NCI-H2171 (cell line): ENCODE data around the gene SRPK2.
"Not testable (repeated sequence)": the region's sequence is repeated elsewhere in the genome, so short reads cannot be mapped to it uniquely, and the experiment has no call there.

Experiments used
- DNase-seq: peaks from one replicate; lab custom pipeline; 2025; lab: John Stamatoyannopoulos, UW

Gene SRPK2

GRCh38 chr7:105339404-105340323 lies 49.1 kb downstream of the SRPK2 start:
- DNase-seq: no peak

DNA sequence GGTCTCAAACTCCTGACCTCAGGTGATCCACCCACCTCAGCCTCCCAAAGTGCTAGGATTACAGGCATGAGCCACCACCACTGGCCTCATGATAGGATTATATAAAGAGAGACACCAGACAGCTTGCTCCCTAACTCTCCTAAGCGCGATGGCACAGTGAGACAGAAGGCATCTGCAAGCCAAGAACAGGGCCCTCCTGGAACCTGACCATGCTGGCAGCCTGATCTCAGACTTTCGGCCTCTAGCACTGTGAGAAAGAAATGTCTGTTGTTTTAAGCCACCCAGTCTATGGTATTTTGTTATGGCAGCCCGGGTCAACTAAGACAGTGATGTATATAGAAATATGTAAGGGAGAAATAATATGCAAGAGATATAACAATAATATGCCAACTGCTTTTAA lies 51.2 kb downstream of the SRPK2 start:
- no peak for DNase-seq

GRCh38 chr7:105336009-105336408 lies 52.7 kb downstream of the SRPK2 start:
- no peak for DNase-seq

DNA sequence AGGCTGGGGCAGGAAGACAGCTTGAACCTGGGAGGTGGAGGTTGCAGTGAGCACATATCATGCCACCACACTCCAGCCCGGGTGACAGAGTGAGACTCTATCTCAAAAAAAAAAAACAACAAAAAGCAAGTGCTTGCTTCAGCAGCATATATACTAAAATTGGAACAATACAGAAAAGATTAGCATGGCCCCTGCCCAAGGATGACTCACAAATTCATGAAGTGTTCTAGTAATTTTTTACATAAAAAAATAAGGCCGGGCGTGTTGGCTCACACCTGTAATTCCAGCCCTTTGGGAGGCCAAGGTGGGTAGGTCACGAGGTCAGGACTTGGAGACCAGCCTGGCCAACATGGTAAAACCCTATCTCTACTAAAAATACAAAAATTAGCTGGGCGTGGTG lies 56.1 kb downstream of the SRPK2 start:
- not testable (repeated sequence) for DNase-seq

- DNase-seq: no peak
Observed at GRCh38 chr7:105330526-105330925, 58.2 kb downstream of the SRPK2 start.

DNA sequence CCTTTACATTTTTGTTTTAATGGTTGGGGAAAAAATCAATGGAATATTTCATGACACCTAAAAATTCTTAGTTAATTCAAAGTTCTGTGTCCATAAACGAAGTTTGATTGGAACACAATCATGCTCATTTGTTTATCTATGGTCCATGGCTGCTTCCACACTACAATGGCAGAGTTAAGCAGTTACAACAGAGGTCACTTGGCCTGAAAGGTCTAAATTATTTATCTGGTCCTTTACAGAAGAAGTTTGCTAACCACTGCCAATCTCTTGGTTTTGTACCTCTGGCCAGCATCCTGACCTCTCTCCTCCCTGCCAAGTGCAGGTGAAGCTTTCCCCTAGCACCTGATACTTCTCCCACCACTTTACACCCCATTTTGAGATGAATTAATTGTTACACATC lies 61.5 kb downstream of the SRPK2 start:
- DNase-seq: no peak

DNA sequence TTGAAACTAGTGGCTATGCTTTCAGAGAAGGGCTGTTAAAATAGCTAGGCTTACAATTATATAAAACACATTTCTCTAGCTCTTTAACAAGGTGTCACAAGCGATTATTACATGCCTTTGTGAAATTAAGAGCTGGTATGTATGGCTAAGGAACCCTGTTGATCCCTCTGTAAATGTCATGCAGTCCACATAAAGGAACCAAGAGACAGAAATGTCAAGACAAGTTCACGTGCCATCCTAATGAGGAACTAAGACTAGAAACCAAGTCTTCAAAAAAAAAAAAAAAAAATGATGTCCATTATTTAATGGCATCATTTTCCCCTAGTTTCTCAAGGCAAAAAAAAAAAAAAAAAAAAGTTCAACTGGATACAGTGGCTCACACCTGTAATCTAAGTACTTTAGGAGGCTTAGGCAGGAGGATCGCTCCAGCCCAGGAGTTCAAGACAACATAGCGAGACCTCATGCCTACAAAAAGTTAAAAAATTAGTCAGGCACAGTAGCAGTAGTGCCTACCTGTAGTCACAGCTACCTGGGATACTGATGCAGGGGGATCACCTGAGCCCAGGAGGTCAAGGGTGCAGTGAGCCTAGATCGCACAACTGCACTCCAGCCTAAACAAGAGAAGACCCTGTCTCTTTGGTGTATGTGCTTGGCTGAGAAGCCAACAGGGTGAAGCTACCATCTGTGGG lies 63.4 kb downstream of the SRPK2 start:
- no peak for DNase-seq

DNA sequence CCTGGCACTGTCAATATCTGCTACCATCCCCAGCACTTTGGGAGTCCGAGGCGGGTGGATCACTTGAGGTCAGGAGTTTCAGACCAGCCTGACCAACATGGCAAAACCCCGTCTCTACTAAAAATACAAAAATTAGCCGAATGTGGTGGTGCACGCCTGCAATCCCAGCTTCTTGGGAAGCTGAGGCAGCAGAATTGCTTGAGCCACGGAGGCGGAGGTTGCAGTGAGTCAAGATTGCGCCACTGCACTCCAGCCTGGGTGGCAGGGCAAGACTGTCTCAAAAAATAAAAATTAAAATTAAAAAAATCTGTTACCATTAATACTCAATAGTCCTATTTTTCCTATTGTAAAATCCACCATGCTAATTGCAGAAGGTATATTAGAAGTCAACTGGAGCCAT lies 64.1 kb downstream of the SRPK2 start:
- DNase-seq: not testable (repeated sequence)

DNA sequence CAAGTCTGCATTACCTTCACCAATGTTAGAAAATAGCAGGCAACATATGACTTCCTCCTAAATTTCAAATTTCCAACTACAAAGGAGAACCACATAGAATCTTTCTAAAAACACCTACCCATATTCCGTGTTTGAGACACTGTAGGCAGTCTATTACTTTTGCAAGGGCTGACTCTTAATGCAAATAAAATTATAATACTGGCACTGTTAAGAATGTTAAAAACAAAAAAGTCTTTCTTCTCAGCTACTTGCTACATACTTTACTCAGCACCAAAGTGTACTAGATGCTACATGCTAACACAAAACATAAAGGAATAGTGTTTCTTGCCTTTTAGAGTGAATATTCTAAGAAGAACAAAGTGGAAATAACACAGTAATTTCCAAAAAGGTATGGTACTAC lies 65.4 kb downstream of the SRPK2 start:
- no peak for DNase-seq

- no peak for DNase-seq
Observed at GRCh38 chr7:105322655-105323277, 66.0 kb downstream of the SRPK2 start.

- no peak for DNase-seq
Observed at GRCh38 chr7:105321754-105322455, 66.8 kb downstream of the SRPK2 start.

- DNase-seq: no peak
Observed at GRCh38 chr7:105320896-105321295, 67.8 kb downstream of the SRPK2 start.

GRCh38 chr7:105319578-105319977 lies 69.1 kb downstream of the SRPK2 start:
- DNase-seq: no peak

- no peak for DNase-seq
Observed at GRCh38 chr7:105316578-105317344, 72.0 kb downstream of the SRPK2 start.

DNA sequence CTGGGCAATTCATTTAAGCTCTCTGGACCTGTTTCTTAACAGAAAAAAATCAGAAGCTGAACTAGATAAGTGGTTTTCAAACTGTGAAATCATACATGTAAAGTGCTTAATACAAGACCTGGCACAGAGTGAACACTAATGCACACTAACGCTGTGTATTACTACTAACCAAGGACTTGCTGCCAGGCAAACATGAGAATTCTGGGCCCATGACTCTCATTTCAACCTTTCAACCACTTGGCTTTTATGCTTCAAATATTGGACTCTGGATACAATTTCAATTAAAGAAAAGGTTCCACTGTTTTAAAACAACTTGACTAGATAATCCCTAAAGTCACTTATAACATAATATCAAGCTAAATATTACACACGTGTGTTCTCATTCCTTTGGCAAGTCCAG lies 73.4 kb downstream of the SRPK2 start:
- no peak for DNase-seq

- DNase-seq: peak; percentile 18
Observed at GRCh38 chr7:105309235-105310169, 79.2 kb downstream of the SRPK2 start.

- DNase-seq: no peak
Observed at GRCh38 chr7:105307163-105307672, 81.5 kb downstream of the SRPK2 start.

DNA sequence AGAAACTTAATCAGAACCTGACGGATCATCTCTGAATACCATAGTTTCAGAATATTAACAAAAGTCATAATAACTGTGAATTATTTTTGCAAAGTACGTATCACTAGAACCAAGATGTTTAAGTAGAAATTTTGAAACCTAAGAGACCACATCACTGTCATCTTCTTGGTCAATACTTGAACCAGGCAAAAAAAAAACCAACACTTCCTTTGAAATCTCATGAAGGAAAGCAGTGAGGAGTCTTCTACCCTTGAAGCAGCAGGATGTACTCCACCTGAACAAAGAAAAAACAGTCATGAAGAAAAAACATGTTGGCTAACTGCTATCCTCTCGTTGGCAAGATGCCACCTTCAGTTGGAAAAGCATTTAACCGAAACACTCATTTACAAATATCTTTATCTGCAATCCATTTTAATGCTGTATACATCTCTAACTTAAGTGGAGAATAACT lies 82.4 kb downstream of the SRPK2 start:
- DNase-seq: peak; percentile 3

DNA sequence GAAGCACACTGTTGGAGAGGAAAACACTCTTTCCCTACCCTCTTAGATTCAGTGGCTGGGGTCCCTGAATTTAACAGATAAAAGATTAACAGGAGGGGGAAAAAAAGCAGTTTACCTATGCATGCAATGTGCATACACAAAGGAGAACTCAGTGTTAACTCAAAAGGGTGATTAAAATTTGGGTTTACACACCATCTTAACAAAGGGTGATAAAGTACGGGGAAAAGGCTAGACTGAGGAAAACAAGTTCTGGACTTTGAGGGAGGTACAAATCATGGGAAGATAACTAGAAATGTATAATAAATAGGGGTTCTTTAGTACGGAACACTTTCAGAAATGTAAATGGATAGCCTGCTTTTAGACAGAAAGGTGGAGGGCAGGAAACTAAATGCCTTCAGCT lies 83.1 kb downstream of the SRPK2 start:
- DNase-seq: no peak
